Stimulated activated naive CD4-positive, alpha-beta T cell (primary cell): ENCODE measurements around the gene MYL6.
"Not testable (repeated sequence)": the region's sequence is repeated elsewhere in the genome, so short reads cannot be mapped to it uniquely, and the experiment has no call there.

Experiments used
- DNase-seq, 6 experiments: peaks; one replicate each; lab custom pipeline; 2025; lab: John Stamatoyannopoulos, UW

MYL6 gene

GRCh38 chr12:56156464-56157200 is 1.5 kb upstream of the MYL6 start:
- not testable (repeated sequence) for DNase-seq

- DNase-seq, result peak in 5 of 6 experiments; percentile 43 to 83 (median 73)
These were observed 744 bp upstream of the MYL6 start for GRCh38 chr12:56157201-56158028.

- DNase-seq, result peak in 4 of 6 experiments; percentile 5 to 48 (median 30)
These were observed 835 bp downstream of the MYL6 start for GRCh38 chr12:56158926-56159461.

GRCh38 chr12:56159482-56160192 is 1.5 kb downstream of the MYL6 start:
- no peak for DNase-seq

GRCh38 chr12:56160193-56160763 is 2.1 kb downstream of the MYL6 start:
- peak; percentile 39 to 66 (median 57) for DNase-seq

- no peak for DNase-seq
These were observed 2.9 kb downstream of the MYL6 start for GRCh38 chr12:56160894-56161689.

GRCh38 chr12:56161690-56162351 is 3.7 kb downstream of the MYL6 start:
- no peak for DNase-seq

GRCh38 chr12:56162468-56163290 is 4.5 kb downstream of the MYL6 start:
- DNase-seq, result no peak

- DNase-seq, result no peak
These were observed 5.6 kb downstream of the MYL6 start for GRCh38 chr12:56163533-56164344.

GRCh38 chr12:56164345-56164729 is 6.2 kb downstream of the MYL6 start:
- DNase-seq, result peak in 1 of 6 experiments; percentile 4

- DNase-seq, result no peak
These were observed 7.2 kb downstream of the MYL6 start for GRCh38 chr12:56165369-56165768.

GRCh38 chr12:56169229-56169759 is 11.1 kb downstream of the MYL6 start:
- DNase-seq, result no peak

- no peak for DNase-seq
These were observed 14.7 kb downstream of the MYL6 start for GRCh38 chr12:56172839-56173238.

GRCh38 chr12:56178347-56178746 is 20.2 kb downstream of the MYL6 start:
- DNase-seq, result no peak

- DNase-seq, result no peak
These were observed 28.8 kb downstream of the MYL6 start for GRCh38 chr12:56186957-56187356.

GRCh38 chr12:56188131-56188777 is 30.1 kb downstream of the MYL6 start:
- peak in 1 of 6 experiments; percentile 21 for DNase-seq

GRCh38 chr12:56188778-56189098 is 30.6 kb downstream of the MYL6 start:
- DNase-seq, result peak in 2 of 6 experiments; percentile 42 to 49
